Neutrophil (primary cell): ENCODE results near the gene LILRB3.
A peak's percentile ranks its signal among the peaks of the same experiment; 100 is the strongest.
"Not testable (repeated sequence)": the region's sequence is repeated elsewhere in the genome, so short reads cannot be mapped to it uniquely, and the experiment has no call there.

Experiments
- H3K27ac ChIP-seq: fragments of 200-600 bp; sonication (generic); 2 replicates; pipeline ENCODE4 v1.5.1; 2016; ENCODE audit warnings: mild to moderate bottlenecking, moderate library complexity
- H3K27me3 ChIP-seq: fragments of 200-600 bp; sonication (generic); 2 replicates; pipeline ENCODE4 v1.6.0; 2016; ENCODE audit warnings: mild to moderate bottlenecking
- H3K36me3 ChIP-seq: fragments of 200-600 bp; sonication (generic); 2 replicates; pipeline ENCODE4 v1.5.1; 2017
- H3K4me1 ChIP-seq, 2 experiments: fragments of 200-600 bp in 1 of 2; sonication (generic) in 1 of 2; 1 replicate in 1 of 2; 2 replicates in 1 of 2; pipeline versions ENCODE4 v1.5.1 to v1.6.1; 2013 to 2016; ENCODE audit warnings: low read depth in 1 of 2, low read length in 1 of 2, mild to moderate bottlenecking in 1 of 2, moderate library complexity in 1 of 2; ENCODE audit not compliant: control insufficient read depth in 1 of 2, insufficient read depth in 1 of 2
- H3K4me3 ChIP-seq, 2 experiments: fragments of 200-600 bp in 1 of 2; sonication (generic) in 1 of 2; 1 replicate in 1 of 2; 2 replicates in 1 of 2; pipeline ENCODE4 v1.5.1; 2013 to 2016; ENCODE audit warnings: low read depth in 1 of 2, low read length in 1 of 2, mild to moderate bottlenecking in 1 of 2, moderate library complexity in 1 of 2
- H3K9me3 ChIP-seq: fragments of 200-600 bp; sonication (generic); 2 replicates; pipeline ENCODE4 v1.5.1; 2016
- TF ChIP-seq, protein P1 (sequence below): fragments of 200-600 bp; sonication (generic); IDR thresholded peaks from 2 replicates; pipeline ENCODE4 v1.5.1; 2016; ENCODE audit warnings: antibody characterized with exemption

LILRB3 gene

GRCh38 chr19:54218960-54219661, 3.7 kb downstream of the LILRB3 start:
- Histone ChIP-seq H3K36me3 (peaks cover 66% of the 10 kb centered on the region), H3K9me3 (no peaks in the 10 kb centered on the region), H3K4me1 (peaks cover 68 to 73% of the 10 kb centered on the region in 2 experiments), H3K27ac (peak overlapping the region; percentile 79), H3K27me3 (no peaks in the 10 kb centered on the region), H3K4me3 (peak overlapping the region; percentile 32 to 35)
- TF ChIP-seq, protein P1, sequence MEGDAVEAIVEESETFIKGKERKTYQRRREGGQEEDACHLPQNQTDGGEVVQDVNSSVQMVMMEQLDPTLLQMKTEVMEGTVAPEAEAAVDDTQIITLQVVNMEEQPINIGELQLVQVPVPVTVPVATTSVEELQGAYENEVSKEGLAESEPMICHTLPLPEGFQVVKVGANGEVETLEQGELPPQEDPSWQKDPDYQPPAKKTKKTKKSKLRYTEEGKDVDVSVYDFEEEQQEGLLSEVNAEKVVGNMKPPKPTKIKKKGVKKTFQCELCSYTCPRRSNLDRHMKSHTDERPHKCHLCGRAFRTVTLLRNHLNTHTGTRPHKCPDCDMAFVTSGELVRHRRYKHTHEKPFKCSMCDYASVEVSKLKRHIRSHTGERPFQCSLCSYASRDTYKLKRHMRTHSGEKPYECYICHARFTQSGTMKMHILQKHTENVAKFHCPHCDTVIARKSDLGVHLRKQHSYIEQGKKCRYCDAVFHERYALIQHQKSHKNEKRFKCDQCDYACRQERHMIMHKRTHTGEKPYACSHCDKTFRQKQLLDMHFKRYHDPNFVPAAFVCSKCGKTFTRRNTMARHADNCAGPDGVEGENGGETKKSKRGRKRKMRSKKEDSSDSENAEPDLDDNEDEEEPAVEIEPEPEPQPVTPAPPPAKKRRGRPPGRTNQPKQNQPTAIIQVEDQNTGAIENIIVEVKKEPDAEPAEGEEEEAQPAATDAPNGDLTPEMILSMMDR = no peak

- no peaks in the 10 kb centered on the region for H3K9me3 ChIP-seq
- H3K4me3 ChIP-seq = peak overlapping the region in 1 of 2 experiments; percentile 32
- H3K4me1 ChIP-seq = peaks cover 65 to 72% of the 10 kb centered on the region in 2 experiments
- H3K36me3 ChIP-seq = peaks cover 66% of the 10 kb centered on the region
- peak overlapping the region; percentile 79 for H3K27ac ChIP-seq
- no peaks in the 10 kb centered on the region for H3K27me3 ChIP-seq
- TF ChIP-seq, protein P1 = no peak
Measured at GRCh38 chr19:54218259-54218658, 4.5 kb downstream of the LILRB3 start.

- H3K4me3 ChIP-seq, H3K27me3 ChIP-seq, H3K9me3 ChIP-seq: not testable (repeated sequence)
- Histone ChIP-seq H3K4me1 (peaks cover 65 to 73% of the 10 kb centered on the region in 2 experiments), H3K36me3 (peaks cover 66% of the 10 kb centered on the region), H3K27ac (peak overlapping the region; percentile 79)
Measured at GRCh38 chr19:54217517-54218247, 5.1 kb downstream of the LILRB3 start.

DNA sequence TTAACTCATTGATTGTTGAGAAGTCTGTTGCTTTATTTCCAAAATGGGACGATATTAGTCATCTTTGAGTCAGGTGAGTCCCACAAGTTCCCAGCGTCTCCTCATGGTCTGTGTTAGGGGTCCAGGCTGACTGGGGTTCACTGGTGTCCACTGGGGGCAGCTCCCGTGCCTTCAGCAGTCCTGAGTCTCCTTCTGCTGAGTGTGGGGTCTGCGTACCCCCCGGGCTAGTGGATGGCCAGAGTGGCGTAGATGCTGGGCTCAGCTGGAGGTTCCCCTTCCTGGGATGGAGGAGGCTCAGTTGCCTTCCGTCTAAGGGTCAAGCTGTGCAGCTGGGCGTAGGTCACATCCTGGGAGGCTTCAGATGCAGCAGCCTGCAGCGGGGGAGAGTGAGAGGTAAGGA, 5.9 kb downstream of the LILRB3 start:
- Histone ChIP-seq H3K27ac (peak overlapping the region; percentile 79), H3K36me3 (peaks cover 63% of the 10 kb centered on the region), H3K9me3 (no peaks in the 10 kb centered on the region), H3K27me3 (no peaks in the 10 kb centered on the region), H3K4me1 (peaks cover 61 to 76% of the 10 kb centered on the region in 2 experiments), H3K4me3 (no peak overlapping the region)
- TF ChIP-seq, protein P1 = no peak

GRCh38 chr19:54214734-54215133, 8.1 kb downstream of the LILRB3 start:
- H3K27ac ChIP-seq = peak overlapping the region; percentile 79
- H3K4me1 ChIP-seq = peaks cover 67 to 85% of the 10 kb centered on the region in 2 experiments
- H3K9me3 ChIP-seq, H3K4me3 ChIP-seq, H3K27me3 ChIP-seq: not testable (repeated sequence)
- H3K36me3 ChIP-seq = peaks cover 48% of the 10 kb centered on the region

DNA sequence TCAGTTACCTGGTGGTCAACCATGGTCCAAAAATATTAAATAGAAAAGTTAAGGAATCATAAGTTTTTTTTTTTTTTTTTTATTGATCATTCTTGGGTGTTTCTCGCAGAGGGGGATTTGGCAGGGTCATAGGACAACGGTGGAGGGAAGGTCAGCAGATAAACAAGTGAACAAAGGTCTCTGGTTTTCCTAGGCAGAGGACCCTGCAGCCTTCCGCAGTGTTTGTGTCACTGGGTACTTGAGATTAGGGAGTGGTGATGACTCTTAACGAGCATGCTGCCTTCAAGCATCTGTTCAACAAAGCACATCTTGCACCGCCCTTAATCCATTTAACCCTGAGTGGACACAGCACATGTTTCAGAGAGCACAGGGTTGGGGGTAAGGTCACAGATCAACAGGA, 8.6 kb downstream of the LILRB3 start:
- H3K4me1 ChIP-seq = peaks cover 67 to 85% of the 10 kb centered on the region in 2 experiments
- H3K36me3 ChIP-seq = peaks cover 42% of the 10 kb centered on the region
- not testable (repeated sequence) for H3K4me3 ChIP-seq, H3K27me3 ChIP-seq, H3K9me3 ChIP-seq
- peak overlapping the region; percentile 31 for H3K27ac ChIP-seq

DNA sequence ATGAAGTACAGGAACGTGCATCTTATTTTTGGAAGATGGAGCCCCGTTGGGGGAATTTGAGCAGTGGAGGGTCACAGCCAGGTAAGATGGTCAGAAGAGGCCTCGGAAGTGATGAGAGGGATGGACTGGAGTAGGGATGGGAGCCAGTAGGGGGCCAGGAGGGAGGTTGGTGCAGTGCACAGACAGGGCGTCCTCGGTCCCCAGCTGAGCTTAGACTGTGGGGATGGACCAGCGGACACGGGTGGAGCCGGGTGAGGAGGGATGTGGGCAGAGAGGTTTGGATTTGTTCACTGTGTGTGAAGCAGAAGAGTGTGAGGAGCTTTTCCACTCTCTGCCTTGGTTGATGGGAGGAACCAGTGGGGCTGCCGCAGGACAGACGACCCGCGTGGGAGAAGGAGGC, 11.6 kb downstream of the LILRB3 start:
- TF ChIP-seq, protein P1 = no peak
- Histone ChIP-seq H3K9me3 (no peaks in the 10 kb centered on the region), H3K27me3 (no peaks in the 10 kb centered on the region), H3K27ac (peak overlapping the region; percentile 93), H3K36me3 (peaks cover 28% of the 10 kb centered on the region), H3K4me3 (peak overlapping the region; percentile 59 to 87), H3K4me1 (peaks cover 82 to 88% of the 10 kb centered on the region in 2 experiments)
